WTC11 (cell line): ENCODE data around the gene CACNA1B.

ENCODE experiments used
- AFF4 ChIP-seq: sonication (generic); formaldehyde crosslinking; IDR thresholded peaks from 2 replicates; pipeline ENCODE4 v1.8.1; 2023; ENCODE audit warnings: mild to moderate bottlenecking, missing genetic modification reagents, borderline replicate concordance
- ARID4B ChIP-seq: sonication (generic); formaldehyde crosslinking; IDR thresholded peaks from 2 replicates; pipeline ENCODE4 v1.8.0; 2023; ENCODE audit warnings: missing genetic modification reagents, mild to moderate bottlenecking, borderline replicate concordance
- ATF2 ChIP-seq: sonication (generic); formaldehyde crosslinking; IDR thresholded peaks from 2 replicates; pipeline ENCODE4 v1.8.1; 2022; ENCODE audit warnings: low read depth, missing genetic modification reagents, borderline replicate concordance
- CTCF ChIP-seq: fragments of 200-600 bp; IDR thresholded peaks from 2 replicates; pipeline ENCODE4 v1.8.0; 2022; ENCODE audit warnings: antibody characterized with exemption
- E2F1 ChIP-seq: sonication (generic); formaldehyde crosslinking; IDR thresholded peaks from 2 replicates; pipeline ENCODE4 v1.8.0; 2022; ENCODE audit warnings: mild to moderate bottlenecking, missing genetic modification reagents
- FOXP1 ChIP-seq: sonication (generic); formaldehyde crosslinking; IDR thresholded peaks from 2 replicates; pipeline ENCODE4 v1.8.0; 2022; ENCODE audit warnings: missing genetic modification reagents, mild to moderate bottlenecking, moderate library complexity, borderline replicate concordance
- HMGA2 ChIP-seq: fragments of 250-450 bp; sonication (Bioruptor Pico); IDR thresholded peaks from 2 replicates; pipeline ENCODE4 v1.4.0; 2021; ENCODE audit warnings: mild to moderate bottlenecking, moderate library complexity
- HMGXB4 ChIP-seq: sonication (generic); formaldehyde crosslinking; IDR thresholded peaks from 2 replicates; pipeline ENCODE4 v1.8.1; 2023; ENCODE audit warnings: mild to moderate bottlenecking, moderate library complexity, missing genetic modification reagents
- JUN ChIP-seq: sonication (generic); formaldehyde crosslinking; IDR thresholded peaks from 2 replicates; pipeline ENCODE4 v1.8.0; 2023; ENCODE audit warnings: mild to moderate bottlenecking, missing genetic modification reagents
- NR2C2 ChIP-seq: sonication (generic); formaldehyde crosslinking; IDR thresholded peaks from 2 replicates; pipeline ENCODE4 v1.8.0; 2022; ENCODE audit warnings: mild to moderate bottlenecking, missing genetic modification reagents
- NR3C1 ChIP-seq: sonication (generic); formaldehyde crosslinking; conservative IDR thresholded peaks from 2 replicates; pipeline ENCODE4 v1.8.1; 2023; ENCODE audit warnings: low read depth, mild to moderate bottlenecking, missing genetic modification reagents
- TEAD4 ChIP-seq: sonication (generic); formaldehyde crosslinking; IDR thresholded peaks from 2 replicates; pipeline ENCODE4 v1.8.0; 2022; ENCODE audit warnings: mild to moderate bottlenecking, missing genetic modification reagents
- USF1 ChIP-seq: sonication (generic); formaldehyde crosslinking; IDR thresholded peaks from 2 replicates; pipeline ENCODE4 v1.8.0; 2022; ENCODE audit warnings: mild to moderate bottlenecking, missing genetic modification reagents
- ZSCAN18 ChIP-seq: fragments of 250-450 bp; sonication (Bioruptor Pico); IDR thresholded peaks from 2 replicates; pipeline ENCODE4 v2.1.2; 2022; ENCODE audit warnings: mild to moderate bottlenecking, moderate library complexity

- TF ChIP-seq CTCF, result no peak
- TF ChIP-seq USF1 (CRISPR knock-in tag), result no peak
- no peak for TF ChIP-seq HMGA2
- no peak for TF ChIP-seq ATF2 (CRISPR knock-in tag)
- no peak for TF ChIP-seq JUN
- TF ChIP-seq NR2C2 (CRISPR knock-in tag), result no peak
- TF ChIP-seq NR3C1, result no peak
- TF ChIP-seq AFF4 (CRISPR knock-in tag), result no peak
- TF ChIP-seq HMGXB4 (CRISPR knock-in tag), result no peak
- TF ChIP-seq E2F1 (CRISPR knock-in tag), result no peak
- no peak for TF ChIP-seq ZSCAN18 (CRISPR knock-in tag)
- no peak for TF ChIP-seq TEAD4 (CRISPR knock-in tag)
- TF ChIP-seq FOXP1 (CRISPR knock-in tag), result no peak
- TF ChIP-seq ARID4B, result no peak
Observed at GRCh38 chr9:137880160-137880975, 2.8 kb downstream of the CACNA1B start.
